ENCODE measurements around the gene OR9A4.

- TF ChIP-seq POLR2AphosphoS5 (IDR thresholded peaks at IDR 0.05; ENCODE audit: low read depth, low read length) (no peak), REST (IDR thresholded peaks at IDR 0.05; ENCODE audit: low read depth) (no peak), CTCF (IDR thresholded peaks at IDR 0.05 in 2 of 3, conservative IDR thresholded peaks at IDR 0.05 in 1 of 3; ENCODE audit: borderline replicate concordance in 1 of 3, insufficient read depth in 1 of 3, low read depth in 2 of 3, low read length in 2 of 3) (no peak), EGR1 (IDR thresholded peaks at IDR 0.05; ENCODE audit: low read depth) (no peak)
Measured at GRCh38 chr7:141949451-141949850, 33.3 kb downstream of the OR9A4 start.
